T-helper 2 cell treated with Interferon-gamma antibody and Interleukin-4, amounts not matched to agents 100 ng/mL and 5 ng/mL, for 36 hours (primary cell): ENCODE measurements around the gene EHD3. TPM values are rescaled to one million over a fixed set of nuclear protein-coding genes. Genes with fewer than 3 reads are reported as not detected.

Experiments used
- intact Hi-C: fragments of 100-400 bp; cut with micrococcal nuclease; formaldehyde crosslinking; loops from one replicate; pipeline ENCODE4 v1.15.1; 2023
- total RNA-seq: library from RNA; stranded (reverse); gene quantifications from 2 replicates; pipeline ENCODE4 v1.2.3, GENCODE V29; 2022

Gene EHD3
- total RNA-seq, 1 donor from 2014 or later = 1.8 TPM

GRCh38 chr2:31253356-31254131 lies 19.6 kb downstream of the EHD3 start:
- intact Hi-C loops = no loop called here

GRCh38 chr2:31254237-31255203 lies 20.6 kb downstream of the EHD3 start:
- intact Hi-C loops = no loop called here

GRCh38 chr2:31255911-31256571 lies 22.1 kb downstream of the EHD3 start:
- intact Hi-C loops = no loop called here

GRCh38 chr2:31256611-31257382 lies 22.8 kb downstream of the EHD3 start:
- intact Hi-C loops = no loop called here

GRCh38 chr2:31258351-31258750 lies 24.4 kb downstream of the EHD3 start:
- intact Hi-C loops = no loop called here

- intact Hi-C loops = no loop called here
Measured at GRCh38 chr2:31259075-31259474, 25.1 kb downstream of the EHD3 start.

GRCh38 chr2:31260870-31261269 lies 26.9 kb downstream of the EHD3 start:
- intact Hi-C loops = no loop called here

GRCh38 chr2:31263636-31264190 lies 29.8 kb downstream of the EHD3 start:
- intact Hi-C loops = no loop called here

- intact Hi-C loops = no loop called here
Measured at GRCh38 chr2:31265234-31265633, 31.3 kb downstream of the EHD3 start.

GRCh38 chr2:31266804-31267203 lies 32.9 kb downstream of the EHD3 start:
- intact Hi-C loops = no loop called here

- intact Hi-C loops = no loop called here
Measured at GRCh38 chr2:31267437-31268120, 33.6 kb downstream of the EHD3 start.

- intact Hi-C loops = no loop called here
Measured at GRCh38 chr2:31268344-31268743, 34.4 kb downstream of the EHD3 start.

- intact Hi-C loops = no loop called here
Measured at GRCh38 chr2:31269087-31269486, 35.1 kb downstream of the EHD3 start.

- intact Hi-C loops = no loop called here
Measured at GRCh38 chr2:31270131-31270530, 36.2 kb downstream of the EHD3 start.

- intact Hi-C loops = no loop called here
Measured at GRCh38 chr2:31270822-31271231, 36.9 kb downstream of the EHD3 start.

- intact Hi-C loops = no loop called here
Measured at GRCh38 chr2:31271851-31272267, 37.9 kb downstream of the EHD3 start.

- intact Hi-C loops = no loop called here
Measured at GRCh38 chr2:31274401-31275075, 40.6 kb downstream of the EHD3 start.

GRCh38 chr2:31275976-31276375 lies 42.0 kb downstream of the EHD3 start:
- intact Hi-C loops = no loop called here

- intact Hi-C loops = no loop called here
Measured at GRCh38 chr2:31277621-31278020, 43.7 kb downstream of the EHD3 start.
